Stimulated activated naive CD8-positive, alpha-beta T cell treated with anti-CD3 and anti-CD28 coated beads, Interleukin-15, Interleukin-2, amounts not matched to agents 100 ng/mL and 50 ng/mL, for 24 hours (primary cell): ENCODE data around the gene FGD4.

ENCODE experiments used
- H3K27ac Mint-ChIP-seq: one replicate; pipeline ENCODE4 v1.8.0; 2021; ENCODE audit warnings: mild to moderate bottlenecking, mixed read lengths
- H3K27me3 Mint-ChIP-seq: one replicate; pipeline ENCODE4 v1.8.0; 2021; ENCODE audit warnings: mixed read lengths
- H3K36me3 Mint-ChIP-seq: one replicate; pipeline ENCODE4 v1.8.0; 2021; ENCODE audit warnings: low read depth, mixed read lengths
- H3K4me1 Mint-ChIP-seq: one replicate; pipeline ENCODE4 v1.8.0; 2021; ENCODE audit warnings: low read depth, mixed read lengths
- H3K4me3 Mint-ChIP-seq: one replicate; pipeline ENCODE4 v1.8.0; 2021; ENCODE audit warnings: mild to moderate bottlenecking, mixed read lengths
- H3K9me3 Mint-ChIP-seq: one replicate; pipeline ENCODE4 v1.8.0; 2021; ENCODE audit warnings: mixed read lengths

Gene FGD4

GRCh38 chr12:32397696-32398095 is 1.7 kb upstream of the FGD4 start:
- H3K36me3 Mint-ChIP-seq = no peaks in the 10 kb centered on the region
- H3K9me3 Mint-ChIP-seq = no peaks in the 10 kb centered on the region
- peaks cover 3% of the 10 kb centered on the region for H3K4me1 Mint-ChIP-seq
- no peak overlapping the region for H3K27ac Mint-ChIP-seq
- H3K27me3 Mint-ChIP-seq = peaks cover 34% of the 10 kb centered on the region
- H3K4me3 Mint-ChIP-seq = peak overlapping the region; percentile 17

- no peak overlapping the region for H3K27ac Mint-ChIP-seq
- H3K9me3 Mint-ChIP-seq = no peaks in the 10 kb centered on the region
- H3K27me3 Mint-ChIP-seq = peaks cover 39% of the 10 kb centered on the region
- H3K36me3 Mint-ChIP-seq = no peaks in the 10 kb centered on the region
- no peak overlapping the region for H3K4me3 Mint-ChIP-seq
- peaks cover 3% of the 10 kb centered on the region for H3K4me1 Mint-ChIP-seq
Measured at GRCh38 chr12:32398181-32398580, 1.2 kb upstream of the FGD4 start.

GRCh38 chr12:32398816-32399369 is 465 bp upstream of the FGD4 start:
- Mint-ChIP-seq H3K4me1 (peaks cover 3% of the 10 kb centered on the region), H3K4me3 (peak overlapping the region; percentile 64), H3K27me3 (peaks cover 40% of the 10 kb centered on the region)

GRCh38 chr12:32400114-32400672 is 835 bp downstream of the FGD4 start:
- Mint-ChIP-seq H3K27me3 (peaks cover 40% of the 10 kb centered on the region), H3K4me3 (peak overlapping the region; percentile 63), H3K4me1 (peaks cover 3% of the 10 kb centered on the region), H3K27ac (no peak overlapping the region), H3K9me3 (no peaks in the 10 kb centered on the region), H3K36me3 (no peaks in the 10 kb centered on the region)

More at GRCh38 chr12:32398816-32399369, 465 bp upstream of the FGD4 start:
- Mint-ChIP-seq H3K27ac (no peak overlapping the region), H3K9me3 (no peaks in the 10 kb centered on the region), H3K36me3 (no peaks in the 10 kb centered on the region)

- H3K4me1 Mint-ChIP-seq = peaks cover 3% of the 10 kb centered on the region
- H3K36me3 Mint-ChIP-seq = no peaks in the 10 kb centered on the region
- no peak overlapping the region for H3K27ac Mint-ChIP-seq
- H3K27me3 Mint-ChIP-seq = peaks cover 42% of the 10 kb centered on the region
- no peak overlapping the region for H3K4me3 Mint-ChIP-seq
- no peaks in the 10 kb centered on the region for H3K9me3 Mint-ChIP-seq
Measured at GRCh38 chr12:32400866-32401265, 1.5 kb downstream of the FGD4 start.

GRCh38 chr12:32402170-32402569 is 2.8 kb downstream of the FGD4 start:
- Mint-ChIP-seq H3K27ac (no peak overlapping the region), H3K27me3 (peaks cover 41% of the 10 kb centered on the region), H3K4me3 (no peak overlapping the region), H3K36me3 (no peaks in the 10 kb centered on the region), H3K4me1 (peaks cover 3% of the 10 kb centered on the region), H3K9me3 (no peaks in the 10 kb centered on the region)

- no peaks in the 10 kb centered on the region for H3K36me3 Mint-ChIP-seq
- peaks cover 39% of the 10 kb centered on the region for H3K27me3 Mint-ChIP-seq
- no peak overlapping the region for H3K27ac Mint-ChIP-seq
- peaks cover 3% of the 10 kb centered on the region for H3K4me1 Mint-ChIP-seq
- no peaks in the 10 kb centered on the region for H3K9me3 Mint-ChIP-seq
- H3K4me3 Mint-ChIP-seq = no peak overlapping the region
Measured at GRCh38 chr12:32402946-32403345, 3.6 kb downstream of the FGD4 start.

- Mint-ChIP-seq H3K4me3 (no peak overlapping the region), H3K4me1 (no peaks in the 10 kb centered on the region), H3K27ac (no peak overlapping the region), H3K36me3 (no peaks in the 10 kb centered on the region), H3K9me3 (no peaks in the 10 kb centered on the region), H3K27me3 (peaks cover 12% of the 10 kb centered on the region)
Measured at GRCh38 chr12:32407795-32408194, 8.4 kb downstream of the FGD4 start.

GRCh38 chr12:32413412-32413811 is 14.1 kb downstream of the FGD4 start:
- H3K4me1 Mint-ChIP-seq = no peaks in the 10 kb centered on the region
- H3K27ac Mint-ChIP-seq = no peak overlapping the region

GRCh38 chr12:32418221-32418620 is 18.9 kb downstream of the FGD4 start:
- no peaks in the 10 kb centered on the region for H3K9me3 Mint-ChIP-seq
- H3K27me3 Mint-ChIP-seq = peaks cover 5% of the 10 kb centered on the region
- no peak overlapping the region for H3K4me3 Mint-ChIP-seq
- H3K36me3 Mint-ChIP-seq = no peaks in the 10 kb centered on the region
- H3K27ac Mint-ChIP-seq = no peak overlapping the region
- H3K4me1 Mint-ChIP-seq = no peaks in the 10 kb centered on the region

More at GRCh38 chr12:32413412-32413811, 14.1 kb downstream of the FGD4 start:
- Mint-ChIP-seq H3K27me3 (no peaks in the 10 kb centered on the region), H3K9me3 (no peaks in the 10 kb centered on the region), H3K4me3 (no peak overlapping the region), H3K36me3 (no peaks in the 10 kb centered on the region)

GRCh38 chr12:32418903-32419519 is 19.7 kb downstream of the FGD4 start:
- H3K4me3 Mint-ChIP-seq = no peak overlapping the region

GRCh38 chr12:32419520-32419960 is 20.2 kb downstream of the FGD4 start:
- Mint-ChIP-seq H3K9me3 (no peaks in the 10 kb centered on the region), H3K4me1 (no peaks in the 10 kb centered on the region), H3K27me3 (peaks cover 5% of the 10 kb centered on the region), H3K4me3 (no peak overlapping the region), H3K36me3 (no peaks in the 10 kb centered on the region), H3K27ac (no peak overlapping the region)

More at GRCh38 chr12:32418903-32419519, 19.7 kb downstream of the FGD4 start:
- H3K4me1 Mint-ChIP-seq = no peaks in the 10 kb centered on the region
- no peaks in the 10 kb centered on the region for H3K36me3 Mint-ChIP-seq
- H3K9me3 Mint-ChIP-seq = no peaks in the 10 kb centered on the region
- H3K27ac Mint-ChIP-seq = no peak overlapping the region
- H3K27me3 Mint-ChIP-seq = peaks cover 5% of the 10 kb centered on the region

- no peaks in the 10 kb centered on the region for H3K36me3 Mint-ChIP-seq
- no peaks in the 10 kb centered on the region for H3K9me3 Mint-ChIP-seq
- no peak overlapping the region for H3K4me3 Mint-ChIP-seq
- H3K27me3 Mint-ChIP-seq = peaks cover 5% of the 10 kb centered on the region
- no peak overlapping the region for H3K27ac Mint-ChIP-seq
- no peaks in the 10 kb centered on the region for H3K4me1 Mint-ChIP-seq
Measured at GRCh38 chr12:32420356-32420755, 21.0 kb downstream of the FGD4 start.

- peaks cover 9% of the 10 kb centered on the region for H3K9me3 Mint-ChIP-seq
- peaks cover 5% of the 10 kb centered on the region for H3K36me3 Mint-ChIP-seq
- H3K4me1 Mint-ChIP-seq = no peaks in the 10 kb centered on the region
- peaks cover 13% of the 10 kb centered on the region for H3K27me3 Mint-ChIP-seq
- no peak overlapping the region for H3K27ac Mint-ChIP-seq
- no peak overlapping the region for H3K4me3 Mint-ChIP-seq
Measured at GRCh38 chr12:32423559-32423958, 24.2 kb downstream of the FGD4 start.

- peaks cover 5% of the 10 kb centered on the region for H3K36me3 Mint-ChIP-seq
- no peak overlapping the region for H3K27ac Mint-ChIP-seq
- peaks cover 22% of the 10 kb centered on the region for H3K27me3 Mint-ChIP-seq
- peaks cover 11% of the 10 kb centered on the region for H3K9me3 Mint-ChIP-seq
- H3K4me1 Mint-ChIP-seq = no peaks in the 10 kb centered on the region
- H3K4me3 Mint-ChIP-seq = no peak overlapping the region
Measured at GRCh38 chr12:32431025-32431424, 31.7 kb downstream of the FGD4 start.
